Dedifferentiated amniotic fluid mesenchymal stem cell (primary cell): ENCODE measurements around the gene RIMS4.

ENCODE experiments used
- DNase-seq: peaks from one replicate; pipeline ENCODE4 v3.0.0-alpha.2; 2016; ENCODE audit errors: extremely low spot score

The RIMS4 gene

GRCh38 chr20:44701858-44702256, 108.5 kb downstream of the RIMS4 start:
- no peak for DNase-seq
